SJCRH30 (cell line): ENCODE results near the gene HMX3. TPM values are rescaled to one million over a fixed set of nuclear protein-coding genes. Genes with fewer than 3 reads are reported as not detected.
A peak's percentile ranks its signal among the peaks of the same experiment; 100 is the strongest.

Source experiments
- DNase-seq, 2 experiments: peaks; one replicate each; pipeline ENCODE4 v3.0.0-alpha.2; 2015 to 2020
- H3K27ac ChIP-seq: fragments of 250-450 bp; sonication (Bioruptor Pico); 2 replicates; pipeline ENCODE4 v1.5.1; 2020; ENCODE audit warnings: mild to moderate bottlenecking, moderate library complexity
- H3K27me3 ChIP-seq: fragments of 250-450 bp; sonication (Bioruptor Pico); 2 replicates; pipeline ENCODE4 v1.5.1; 2020; ENCODE audit warnings: mild to moderate bottlenecking, moderate library complexity
- H3K36me3 ChIP-seq: fragments of 250-450 bp; sonication (Bioruptor Pico); 2 replicates; pipeline ENCODE4 v1.5.1; 2020; ENCODE audit warnings: mild to moderate bottlenecking, moderate library complexity
- H3K4me1 ChIP-seq: fragments of 250-450 bp; sonication (Bioruptor Pico); 2 replicates; pipeline ENCODE4 v1.5.1; 2020; ENCODE audit warnings: mild to moderate bottlenecking, moderate library complexity
- H3K4me3 ChIP-seq: fragments of 250-450 bp; sonication (Bioruptor Pico); 2 replicates; pipeline ENCODE4 v1.5.1; 2020; ENCODE audit warnings: mild to moderate bottlenecking, moderate library complexity
- H3K9me3 ChIP-seq: fragments of 250-450 bp; sonication (Bioruptor Pico); replicated peaks from 2 replicates; pipeline ENCODE4 v1.5.1; 2020; ENCODE audit warnings: mild to moderate bottlenecking, moderate library complexity
- total RNA-seq: library from RNA; depleted of rRNA; stranded (reverse); fragments of >200 nt; shearing (Covaris generic); gene quantifications from 2 replicates; pipeline ENCODE4 v1.2.3, GENCODE V29; 2014

The HMX3 gene
- total RNA-seq, 1 experiment from 2014 or later = 0.12 TPM

DNA sequence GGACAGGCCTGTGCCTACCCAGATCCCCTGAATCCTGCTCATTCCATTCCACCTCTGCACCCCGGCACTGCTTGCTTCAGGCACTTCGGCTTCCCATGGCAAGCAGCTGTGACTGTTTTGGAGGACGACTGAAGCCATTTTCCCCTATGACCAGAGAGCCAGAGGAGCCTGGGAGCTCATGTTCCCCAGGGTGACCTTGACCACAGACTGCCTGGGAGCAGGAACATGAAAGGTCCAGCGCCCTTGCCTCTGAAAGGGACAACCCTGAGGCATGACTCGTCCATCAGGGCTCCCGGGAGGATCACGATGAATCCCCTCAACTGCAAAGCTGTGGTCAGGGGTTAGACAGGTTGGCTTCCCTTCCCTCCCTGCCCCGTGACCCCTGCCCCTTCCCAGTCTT, 16.7 kb upstream of the HMX3 start:
- H3K36me3 ChIP-seq = no peaks in the 10 kb centered on the region

DNA sequence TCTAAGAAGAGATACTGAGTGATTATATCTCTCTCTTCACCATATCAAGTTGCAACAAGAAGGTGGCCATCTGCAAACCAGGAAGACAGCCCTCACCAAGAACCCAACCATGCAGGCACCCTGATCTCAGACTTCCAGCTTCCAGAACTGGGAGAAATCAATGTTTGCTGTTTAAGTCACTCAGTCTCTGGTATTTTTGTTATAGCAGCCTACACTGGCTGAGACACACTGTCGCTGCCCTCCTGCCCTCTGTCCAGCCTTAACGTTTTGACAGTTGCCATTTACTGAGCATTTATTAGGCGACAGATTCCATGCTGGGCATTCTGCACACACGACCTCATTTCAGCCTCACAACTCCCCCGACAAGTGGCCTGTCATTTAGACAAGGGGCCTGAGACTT, 9.5 kb upstream of the HMX3 start:
- Histone ChIP-seq H3K4me3 (no peak overlapping the region), H3K4me1 (no peaks in the 10 kb centered on the region), H3K27ac (no peak overlapping the region), H3K27me3 (no peaks in the 10 kb centered on the region), H3K36me3 (no peaks in the 10 kb centered on the region), H3K9me3 (no peaks in the 10 kb centered on the region)
- no peak for DNase-seq

More for the DNA sequence above, 16.7 kb upstream of the HMX3 start:
- Histone ChIP-seq H3K27ac (no peak overlapping the region), H3K4me1 (no peaks in the 10 kb centered on the region), H3K9me3 (no peaks in the 10 kb centered on the region), H3K27me3 (no peaks in the 10 kb centered on the region), H3K4me3 (no peak overlapping the region)
- DNase-seq = peak in 1 of 2 experiments; percentile 6

DNA sequence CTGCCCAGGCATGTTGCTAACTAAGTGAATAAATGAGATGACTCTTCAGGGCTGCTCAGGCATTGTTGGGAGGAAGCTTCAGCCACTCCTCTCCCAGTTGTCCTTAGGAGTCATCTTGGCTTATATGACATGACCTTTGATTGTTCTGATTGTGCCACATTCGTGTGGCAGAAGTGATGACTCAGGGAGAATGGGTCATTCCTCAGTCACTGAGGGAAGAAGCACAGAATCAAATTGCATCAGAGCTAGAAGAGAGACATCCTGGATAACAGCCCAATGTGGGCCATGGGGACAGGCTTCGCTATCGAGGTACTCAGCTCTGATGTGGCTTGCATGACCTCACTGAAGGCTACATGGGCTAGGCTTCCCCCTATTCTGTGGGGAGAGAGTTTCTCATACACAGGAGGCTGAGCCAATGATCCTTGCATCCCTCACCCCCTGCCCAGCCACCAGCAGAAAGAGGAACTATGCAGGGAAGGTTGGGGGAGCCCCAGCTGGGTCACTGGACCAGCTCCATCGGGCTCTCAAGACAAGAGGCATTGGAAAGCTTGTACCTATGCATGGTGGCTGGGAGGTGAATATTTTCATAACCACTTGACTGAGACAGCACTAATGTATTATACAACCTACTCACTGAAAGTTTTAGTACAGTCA, 6.0 kb upstream of the HMX3 start:
- Histone ChIP-seq H3K27me3 (no peaks in the 10 kb centered on the region), H3K36me3 (no peaks in the 10 kb centered on the region), H3K27ac (no peak overlapping the region), H3K4me1 (no peaks in the 10 kb centered on the region), H3K4me3 (no peak overlapping the region), H3K9me3 (no peaks in the 10 kb centered on the region)
- DNase-seq = no peak

DNA sequence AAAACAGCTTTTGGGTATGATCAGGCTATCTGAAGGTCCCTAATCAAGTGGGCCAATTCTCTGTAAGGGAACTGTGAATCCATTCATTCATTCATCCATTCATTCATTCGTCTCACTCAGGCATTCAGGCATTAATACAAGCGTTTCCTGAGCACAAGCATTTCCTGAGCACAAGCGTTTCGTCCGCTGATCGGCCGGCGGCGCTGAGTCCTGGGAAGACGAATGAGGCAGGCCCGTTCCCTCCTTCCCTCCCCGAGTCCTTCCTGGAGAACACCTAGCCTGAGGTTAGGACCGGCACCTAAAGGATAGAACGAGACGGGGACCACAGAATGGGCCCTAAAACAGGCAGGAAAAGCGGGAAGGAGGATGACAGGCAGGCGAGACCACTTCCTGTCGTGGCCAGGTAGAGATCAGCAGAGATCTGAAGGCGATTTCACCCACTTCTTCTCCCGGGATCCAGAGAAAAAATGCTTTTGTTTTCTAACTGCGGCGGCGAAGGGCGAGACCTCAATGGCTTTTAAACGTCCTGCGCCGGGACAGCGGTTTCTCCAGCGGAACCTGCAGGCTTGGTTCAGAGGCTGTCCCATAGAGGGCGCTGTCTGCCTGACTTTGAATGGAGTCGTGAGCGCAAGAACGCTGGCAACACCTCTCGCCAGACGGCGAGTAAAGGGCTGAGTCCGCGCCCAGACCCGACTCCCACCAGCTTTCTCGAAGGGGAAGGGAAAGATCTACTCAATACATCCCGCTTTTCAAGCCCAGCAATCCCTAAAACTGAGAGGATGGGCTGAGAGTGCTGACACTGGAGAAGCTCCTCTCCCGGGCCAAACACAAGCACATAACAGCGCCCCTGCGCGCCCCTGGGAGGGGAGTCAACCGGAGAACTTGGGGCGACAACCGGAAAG, 2.9 kb upstream of the HMX3 start:
- H3K36me3 ChIP-seq = no peaks in the 10 kb centered on the region
- DNase-seq = peak; percentile 26 to 58
- H3K27me3 ChIP-seq = no peaks in the 10 kb centered on the region
- H3K9me3 ChIP-seq = no peaks in the 10 kb centered on the region
- H3K4me3 ChIP-seq = no peak overlapping the region
- no peak overlapping the region for H3K27ac ChIP-seq
- H3K4me1 ChIP-seq = no peaks in the 10 kb centered on the region

DNA sequence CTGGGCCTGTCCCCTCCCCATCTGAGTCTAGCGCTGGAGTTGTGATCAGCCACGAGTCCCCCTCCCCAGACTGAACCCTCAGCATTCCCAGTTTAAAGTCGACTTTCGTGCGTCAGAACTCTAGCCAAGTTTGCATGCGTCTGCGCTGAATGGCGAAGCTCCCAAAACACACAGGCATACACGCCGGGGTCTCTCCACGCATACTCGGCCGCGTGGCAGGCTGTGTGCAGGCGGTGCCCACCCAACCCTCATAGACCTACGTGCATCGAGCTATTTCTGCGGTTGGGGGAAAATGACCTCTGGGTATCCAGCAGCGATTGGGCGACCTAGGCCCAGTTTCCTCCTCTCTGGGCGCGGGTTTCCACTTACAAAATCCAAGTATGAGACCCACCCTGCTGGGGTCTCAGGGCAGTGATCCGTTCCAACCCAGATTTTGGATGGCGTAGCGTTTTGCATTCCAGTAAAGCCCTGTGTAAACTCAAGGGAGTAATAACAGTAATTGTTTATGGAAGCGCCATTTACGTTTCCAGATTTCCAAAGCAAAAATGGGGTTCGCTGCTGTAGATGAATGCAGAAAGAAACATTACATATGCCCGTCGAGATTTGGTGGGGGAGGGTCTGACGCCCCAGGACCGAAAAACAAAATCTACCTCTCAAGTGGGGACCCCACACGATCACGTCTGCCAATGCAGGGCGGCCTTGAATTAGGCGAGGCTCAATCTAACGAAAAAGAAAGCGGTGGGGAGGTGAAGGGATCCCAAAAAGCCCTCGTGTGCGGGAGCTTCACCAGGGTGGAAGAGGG, 2.0 kb upstream of the HMX3 start:
- H3K27ac ChIP-seq = no peak overlapping the region
- H3K36me3 ChIP-seq = no peaks in the 10 kb centered on the region
- no peaks in the 10 kb centered on the region for H3K4me1 ChIP-seq
- H3K27me3 ChIP-seq = no peaks in the 10 kb centered on the region
- no peaks in the 10 kb centered on the region for H3K9me3 ChIP-seq
- no peak overlapping the region for H3K4me3 ChIP-seq
- no peak for DNase-seq

DNA sequence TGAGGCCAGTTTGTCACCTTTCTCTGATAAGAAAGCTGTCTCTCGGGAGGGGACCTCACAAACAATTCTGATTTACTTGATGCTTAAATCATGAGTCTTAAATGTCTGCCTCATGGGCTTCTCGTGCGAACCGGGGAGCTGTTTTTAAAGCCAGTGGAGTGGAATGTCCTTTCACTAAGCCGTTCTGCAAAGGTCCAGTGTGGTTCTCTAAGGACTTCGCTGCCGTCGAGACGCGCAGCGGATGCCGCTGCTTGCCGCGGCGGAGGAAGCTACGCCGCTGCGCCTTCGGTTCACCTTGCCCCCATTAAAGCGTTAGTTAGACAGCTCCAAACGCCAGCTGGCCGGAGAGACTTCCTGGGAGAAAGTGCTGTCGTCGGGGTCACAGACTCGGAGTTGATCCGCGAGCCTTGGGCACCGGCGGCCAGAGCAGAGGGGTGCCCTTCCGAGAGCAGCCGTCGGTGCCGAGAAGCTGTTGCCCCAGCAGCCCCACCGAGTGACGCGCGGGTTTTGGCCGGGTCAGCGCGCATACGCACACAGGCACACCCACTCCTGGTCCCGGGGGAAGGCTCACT, 1.3 kb upstream of the HMX3 start:
- no peak overlapping the region for H3K27ac ChIP-seq
- H3K9me3 ChIP-seq = no peaks in the 10 kb centered on the region
- no peak for DNase-seq
- no peak overlapping the region for H3K4me3 ChIP-seq
- H3K4me1 ChIP-seq = no peaks in the 10 kb centered on the region
- H3K27me3 ChIP-seq = no peaks in the 10 kb centered on the region
- H3K36me3 ChIP-seq = no peaks in the 10 kb centered on the region

DNA sequence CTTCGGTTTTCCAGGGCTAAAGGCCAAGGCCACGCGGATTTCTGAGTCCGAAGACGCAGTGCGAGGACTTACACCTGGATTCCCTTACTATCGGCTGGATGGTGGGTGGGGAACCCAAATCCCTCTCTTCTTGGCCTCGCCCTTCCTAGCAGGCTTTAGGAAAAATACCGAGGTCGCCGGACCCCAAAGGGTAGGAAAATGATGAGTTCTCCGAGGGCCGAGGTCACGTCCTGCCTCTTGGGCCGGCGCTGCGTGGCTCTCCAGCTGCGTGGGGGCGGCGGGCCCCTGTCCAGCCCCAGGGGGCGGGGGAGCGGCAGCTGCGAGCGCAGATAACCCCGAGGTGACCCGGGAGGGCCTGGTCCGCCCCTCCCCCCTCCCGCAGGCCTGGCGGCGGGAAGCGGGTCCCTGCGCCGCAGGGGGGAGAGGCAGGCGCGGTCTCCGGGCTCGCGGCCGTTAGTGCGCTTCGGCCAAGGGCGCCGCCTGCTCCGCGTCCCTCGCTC, 805 bp upstream of the HMX3 start:
- peak; percentile 20 to 23 for DNase-seq
- no peaks in the 10 kb centered on the region for H3K36me3 ChIP-seq
- H3K9me3 ChIP-seq = no peaks in the 10 kb centered on the region
- H3K4me3 ChIP-seq = peak overlapping the region; percentile 52
- no peaks in the 10 kb centered on the region for H3K4me1 ChIP-seq
- no peaks in the 10 kb centered on the region for H3K27me3 ChIP-seq
- peak overlapping the region; percentile 36; the same call in 1 of the 2 replicates for H3K27ac ChIP-seq

DNA sequence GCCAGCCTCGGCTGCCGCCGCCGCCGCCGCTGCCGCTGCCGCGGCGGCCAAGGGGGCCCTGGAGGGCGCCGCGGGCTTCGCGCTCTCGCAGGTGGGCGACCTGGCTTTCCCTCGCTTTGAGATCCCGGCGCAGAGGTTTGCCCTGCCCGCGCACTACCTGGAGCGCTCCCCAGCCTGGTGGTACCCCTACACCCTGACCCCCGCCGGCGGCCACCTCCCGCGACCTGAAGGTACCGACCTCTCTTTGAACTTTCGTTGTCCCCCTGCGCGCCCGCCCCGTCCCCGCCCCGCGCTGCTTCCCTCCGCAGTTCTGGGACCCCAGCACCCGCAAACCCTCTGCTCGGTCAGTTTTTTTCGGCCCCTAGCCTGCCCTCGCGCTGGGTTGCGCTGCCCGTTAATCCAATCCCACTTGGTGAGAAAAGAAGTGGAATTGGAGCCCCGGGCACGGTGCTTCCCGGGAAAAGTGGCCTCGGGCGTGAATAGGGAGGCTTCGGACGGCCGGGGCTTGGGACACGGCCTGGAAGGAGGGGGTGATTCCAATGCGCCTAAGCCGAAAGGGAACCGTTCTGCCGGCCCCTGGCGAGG, 543 bp downstream of the HMX3 start:
- DNase-seq = no peak
- no peaks in the 10 kb centered on the region for H3K4me1 ChIP-seq
- no peaks in the 10 kb centered on the region for H3K9me3 ChIP-seq
- no peak overlapping the region for H3K27ac ChIP-seq
- H3K4me3 ChIP-seq = no peak overlapping the region
- no peaks in the 10 kb centered on the region for H3K36me3 ChIP-seq
- H3K27me3 ChIP-seq = no peaks in the 10 kb centered on the region

DNA sequence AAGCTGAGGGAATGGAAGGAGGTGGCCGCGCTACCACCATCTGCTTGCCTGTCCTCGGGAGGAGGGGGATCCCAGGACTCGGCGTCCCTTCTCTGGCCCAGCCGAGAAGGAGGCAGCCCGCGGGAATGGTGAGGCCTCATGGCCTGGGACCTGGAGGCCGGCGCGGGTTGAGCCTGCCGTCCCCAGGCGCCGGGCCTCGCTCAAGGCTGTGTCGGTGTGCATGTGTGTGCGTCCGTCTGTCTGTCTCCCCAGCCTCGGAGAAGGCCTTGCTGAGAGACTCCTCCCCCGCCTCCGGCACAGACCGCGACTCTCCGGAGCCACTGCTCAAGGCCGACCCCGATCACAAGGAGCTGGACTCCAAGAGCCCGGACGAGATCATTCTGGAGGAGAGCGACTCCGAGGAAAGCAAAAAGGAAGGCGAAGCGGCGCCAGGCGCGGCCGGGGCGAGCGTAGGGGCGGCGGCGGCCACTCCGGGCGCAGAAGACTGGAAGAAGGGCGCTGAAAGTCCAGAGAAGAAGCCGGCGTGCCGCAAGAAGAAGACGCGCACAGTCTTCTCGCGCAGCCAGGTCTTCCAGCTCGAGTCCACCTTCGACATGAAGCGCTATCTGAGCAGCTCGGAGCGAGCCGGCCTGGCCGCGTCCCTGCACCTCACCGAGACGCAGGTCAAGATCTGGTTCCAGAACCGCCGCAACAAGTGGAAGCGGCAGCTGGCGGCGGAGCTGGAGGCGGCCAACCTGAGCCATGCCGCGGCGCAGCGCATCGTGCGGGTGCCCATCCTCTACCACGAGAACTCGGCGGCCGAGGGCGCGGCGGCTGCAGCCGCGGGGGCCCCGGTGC, 1.3 kb downstream of the HMX3 start:
- Histone ChIP-seq H3K27me3 (no peaks in the 10 kb centered on the region), H3K9me3 (no peaks in the 10 kb centered on the region), H3K4me3 (no peak overlapping the region), H3K4me1 (no peaks in the 10 kb centered on the region), H3K27ac (no peak overlapping the region), H3K36me3 (no peaks in the 10 kb centered on the region)
- DNase-seq = no peak

DNA sequence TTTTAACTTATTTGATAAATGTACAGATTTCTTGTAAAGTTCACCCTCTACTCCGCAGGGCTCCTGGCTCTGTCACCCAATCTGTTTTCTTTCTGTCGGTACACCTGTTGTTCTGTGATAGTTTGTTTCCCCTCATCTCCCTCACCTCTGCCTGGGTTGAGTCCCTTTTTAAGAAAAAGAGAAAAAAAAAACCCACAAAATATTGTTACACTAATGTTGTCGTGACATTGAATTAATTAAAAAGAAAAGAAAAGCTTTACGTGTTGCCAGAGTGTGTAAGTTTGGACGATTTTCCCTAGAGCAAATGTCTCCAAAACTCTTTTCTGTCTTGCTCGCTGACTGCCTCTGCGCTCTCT, 3.4 kb downstream of the HMX3 start:
- no peak for DNase-seq
- H3K4me3 ChIP-seq = no peak overlapping the region
- no peak overlapping the region for H3K27ac ChIP-seq
- no peaks in the 10 kb centered on the region for H3K36me3 ChIP-seq
- H3K27me3 ChIP-seq = no peaks in the 10 kb centered on the region
- H3K4me1 ChIP-seq = no peaks in the 10 kb centered on the region
- no peaks in the 10 kb centered on the region for H3K9me3 ChIP-seq

DNA sequence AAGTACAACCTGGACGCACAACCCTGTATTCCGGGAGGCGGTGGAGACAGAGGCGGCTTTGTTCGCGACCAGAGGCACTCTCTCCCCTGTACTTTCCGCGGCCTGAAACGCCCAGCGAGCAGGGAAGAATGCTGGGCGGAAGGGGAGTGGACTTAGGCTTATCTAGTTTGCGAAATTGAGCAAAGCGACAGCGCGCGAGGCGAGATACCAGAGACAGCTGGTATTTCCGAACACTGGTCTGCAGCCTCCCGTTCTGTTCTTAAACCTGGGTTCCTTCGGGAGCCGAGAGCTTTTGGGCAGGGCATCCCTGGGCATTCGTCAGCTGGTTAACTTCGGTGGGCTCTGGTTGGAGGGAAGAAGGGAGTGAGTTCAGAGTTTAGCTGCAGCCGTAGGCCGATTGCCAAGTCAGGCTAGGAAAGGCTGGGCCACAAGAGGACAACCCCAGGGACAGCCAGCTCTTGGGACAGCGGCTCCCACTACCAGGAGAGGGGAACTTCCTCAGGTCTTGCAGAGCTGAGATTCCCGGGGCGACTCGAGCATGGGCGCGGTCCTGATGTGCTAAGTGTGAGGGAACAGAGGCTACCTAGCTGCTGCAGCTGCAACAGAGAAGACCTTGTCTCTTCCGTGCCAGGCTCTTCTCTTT, 3.9 kb downstream of the HMX3 start:
- Histone ChIP-seq H3K4me1 (no peaks in the 10 kb centered on the region), H3K9me3 (no peaks in the 10 kb centered on the region), H3K27me3 (no peaks in the 10 kb centered on the region), H3K4me3 (0 out of 2 replicates have a peak overlapping the region, but pooled peaks have one; percentile 11), H3K27ac (no peak overlapping the region), H3K36me3 (no peaks in the 10 kb centered on the region)
- DNase-seq = peak; percentile 27 to 46

DNA sequence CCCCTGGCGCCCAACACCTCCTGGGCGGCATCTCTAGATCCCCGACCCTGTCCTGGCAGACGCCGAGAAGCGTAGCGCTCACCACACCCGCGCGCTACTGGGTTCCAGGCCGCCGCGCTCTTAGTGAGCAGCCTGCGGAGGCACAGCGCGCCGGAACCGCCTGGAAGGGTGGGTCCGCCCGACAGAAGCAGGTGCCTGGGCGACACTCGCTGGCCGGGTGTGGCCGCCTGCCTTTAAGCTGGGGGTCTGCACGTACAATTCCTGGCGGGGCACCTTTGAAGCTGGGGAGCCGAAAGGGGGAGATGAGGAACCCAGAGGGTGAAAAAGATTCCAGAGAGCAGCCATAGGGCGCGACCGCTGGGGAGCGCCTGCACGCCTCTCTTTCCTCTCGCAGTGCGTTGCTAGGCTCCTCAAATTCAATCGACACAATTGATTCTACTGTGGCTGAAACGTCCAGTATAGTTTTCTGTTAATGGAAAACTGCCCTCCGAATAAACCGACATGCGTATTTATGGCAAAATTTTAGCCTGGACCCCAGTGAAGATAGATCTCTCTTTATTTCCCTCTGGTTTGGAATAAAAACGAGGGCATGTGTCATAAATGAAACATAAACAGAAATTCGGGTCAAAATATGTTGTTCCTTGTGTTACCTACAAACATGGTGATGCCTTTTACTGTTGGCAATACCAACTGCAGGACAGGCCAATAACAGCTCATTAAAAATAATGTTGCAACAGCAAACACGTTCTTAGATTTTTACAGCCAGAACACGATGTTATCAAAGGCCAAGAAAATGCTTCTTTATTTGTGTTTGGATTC, 4.6 kb downstream of the HMX3 start:
- Histone ChIP-seq H3K4me1 (no peaks in the 10 kb centered on the region), H3K27me3 (no peaks in the 10 kb centered on the region), H3K36me3 (no peaks in the 10 kb centered on the region), H3K9me3 (no peaks in the 10 kb centered on the region), H3K4me3 (no peak overlapping the region), H3K27ac (no peak overlapping the region)
- DNase-seq = no peak

DNA sequence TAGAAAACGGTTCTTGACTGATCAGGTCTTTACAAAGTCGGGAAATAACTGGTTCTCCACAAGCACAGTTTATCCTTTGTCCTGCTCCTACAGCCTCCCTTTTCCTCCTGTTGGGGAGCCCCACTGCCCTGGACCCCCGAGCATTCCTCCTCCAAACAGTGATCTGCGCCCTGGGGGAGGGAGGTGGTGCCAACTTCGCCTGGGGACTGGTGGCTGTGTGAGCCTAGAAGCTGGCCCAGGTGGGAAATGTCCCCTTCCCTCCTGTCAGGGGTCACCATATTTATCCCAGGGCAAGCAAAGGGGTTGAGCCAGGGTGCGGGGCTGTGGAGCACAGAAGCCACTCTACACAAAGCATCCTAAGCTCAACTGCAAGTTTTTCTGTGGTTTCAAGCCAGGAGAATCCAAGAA, 5.2 kb downstream of the HMX3 start:
- H3K4me1 ChIP-seq = no peaks in the 10 kb centered on the region
- no peaks in the 10 kb centered on the region for H3K36me3 ChIP-seq
- no peaks in the 10 kb centered on the region for H3K27me3 ChIP-seq
- DNase-seq = no peak
- no peaks in the 10 kb centered on the region for H3K9me3 ChIP-seq
- H3K27ac ChIP-seq = no peak overlapping the region
- H3K4me3 ChIP-seq = no peak overlapping the region
